Common myeloid progenitor, CD34-positive (primary cell): Measurements from ENCODE around the gene CLK4.
A peak's percentile ranks its signal among the peaks of the same experiment; 100 is the strongest.

Experiments
- CTCF ChIA-PET: fragments of 350-600 bp; sonication (Branson Sonifier 250); formaldehyde crosslinking; loops from one replicate; lab custom pipeline; 2021; ENCODE audit warnings: antibody characterized with exemption; lab: Charles Lee
- POLR2A ChIA-PET: fragments of 350-600 bp; sonication (Branson Sonifier 250); formaldehyde crosslinking; loops from one replicate; lab custom pipeline; 2021; ENCODE audit warnings: antibody characterized with exemption; lab: Charles Lee
- DNase-seq, 3 donors: peaks; one replicate each; pipeline versions ENCODE4 v3.0.0 to v3.0.0-alpha.2; 2013
- H3K27ac ChIP-seq, 2 experiments: 1 replicate in 1 of 2; 2 replicates in 1 of 2; pipeline ENCODE4 v1.7.0; 2013; ENCODE audit warnings: inconsistent platforms in 2 of 2, low read length in 2 of 2, mild to moderate bottlenecking in 2 of 2, low read depth in 1 of 2, moderate library complexity in 1 of 2; ENCODE audit not compliant: severe bottlenecking in 2 of 2, insufficient read depth in 1 of 2, poor library complexity in 1 of 2
- H3K27me3 ChIP-seq, 5 experiments: replicated peaks in 2 of 5; 1 replicate in 3 of 5; 2 replicates in 2 of 5; pipeline versions ENCODE4 v1.6.1 to v1.7.0; 2013; ENCODE audit warnings: low read length in 4 of 5, mild to moderate bottlenecking in 2 of 5, moderate library complexity in 2 of 5, inconsistent platforms in 1 of 5; ENCODE audit not compliant: insufficient read depth in 5 of 5, control insufficient read depth in 4 of 5
- H3K36me3 ChIP-seq, 4 experiments: 1 replicate in 2 of 4; 2 replicates in 2 of 4; pipeline versions ENCODE4 v1.6.1 to v1.7.0; 2013; ENCODE audit warnings: low read length in 3 of 4, control low read depth in 1 of 4, mild to moderate bottlenecking in 1 of 4; ENCODE audit not compliant: control insufficient read depth in 4 of 4, insufficient read depth in 4 of 4
- H3K4me1 ChIP-seq, 4 experiments: 1 replicate in 3 of 4; 2 replicates in 1 of 4; pipeline versions ENCODE4 v1.6.1 to v1.7.1; 2013; ENCODE audit warnings: low read length in 3 of 4, mild to moderate bottlenecking in 3 of 4, control low read depth in 1 of 4, inconsistent platforms in 1 of 4, moderate library complexity in 1 of 4; ENCODE audit not compliant: control insufficient read depth in 4 of 4, insufficient read depth in 4 of 4; ENCODE audit errors: control extremely low read depth in 1 of 4
- H3K4me3 ChIP-seq, 7 experiments: 1 replicate in 4 of 7; 2 replicates in 3 of 7; pipeline versions ENCODE4 v1.5.1 to v1.7.0; 2013; ENCODE audit warnings: mild to moderate bottlenecking in 7 of 7, low read length in 6 of 7, moderate library complexity in 6 of 7, inconsistent platforms in 2 of 7, low read depth in 2 of 7, control low read depth in 1 of 7; ENCODE audit not compliant: insufficient read depth in 4 of 7, control insufficient read depth in 1 of 7; ENCODE audit errors: extremely low read depth in 1 of 7
- H3K9me3 ChIP-seq, 5 experiments: 1 replicate in 4 of 5; 2 replicates in 1 of 5; pipeline versions ENCODE4 v1.6.1 to v1.7.1; 2013; ENCODE audit warnings: low read length in 4 of 5, mild to moderate bottlenecking in 2 of 5, inconsistent platforms in 1 of 5, low read depth in 1 of 5, moderate library complexity in 1 of 5; ENCODE audit not compliant: control insufficient read depth in 4 of 5, insufficient read depth in 2 of 5; ENCODE audit errors: control extremely low read depth in 1 of 5
- WGBS: methylation state at CpG from one replicate; pipeline ENCODE4 v1.1.5; 2013; ENCODE audit not compliant: insufficient coverage; 5-methylcytosine and 5-hydroxymethylcytosine counted together

Gene CLK4

GRCh38 chr5:178581621-178582020 lies 45.2 kb downstream of the CLK4 start:
- Histone ChIP-seq H3K36me3 (no peaks in the 10 kb centered on the region), H3K4me1 (peaks cover 0 to 7% (median 3%) of the 10 kb centered on the region in 4 experiments), H3K4me3 (no peak overlapping the region), H3K9me3 (peaks cover 0 to 4% (median 2%) of the 10 kb centered on the region in 5 experiments), H3K27me3 (peaks cover 0 to 56% (median 25%) of the 10 kb centered on the region in 5 experiments), H3K27ac (no peak overlapping the region)
- POLR2A ChIA-PET: no interaction called here
- no peak for DNase-seq
- 100% methylated on average over 2 of the region's 3 CpGs for WGBS
- CTCF ChIA-PET: no interaction called here

DNA sequence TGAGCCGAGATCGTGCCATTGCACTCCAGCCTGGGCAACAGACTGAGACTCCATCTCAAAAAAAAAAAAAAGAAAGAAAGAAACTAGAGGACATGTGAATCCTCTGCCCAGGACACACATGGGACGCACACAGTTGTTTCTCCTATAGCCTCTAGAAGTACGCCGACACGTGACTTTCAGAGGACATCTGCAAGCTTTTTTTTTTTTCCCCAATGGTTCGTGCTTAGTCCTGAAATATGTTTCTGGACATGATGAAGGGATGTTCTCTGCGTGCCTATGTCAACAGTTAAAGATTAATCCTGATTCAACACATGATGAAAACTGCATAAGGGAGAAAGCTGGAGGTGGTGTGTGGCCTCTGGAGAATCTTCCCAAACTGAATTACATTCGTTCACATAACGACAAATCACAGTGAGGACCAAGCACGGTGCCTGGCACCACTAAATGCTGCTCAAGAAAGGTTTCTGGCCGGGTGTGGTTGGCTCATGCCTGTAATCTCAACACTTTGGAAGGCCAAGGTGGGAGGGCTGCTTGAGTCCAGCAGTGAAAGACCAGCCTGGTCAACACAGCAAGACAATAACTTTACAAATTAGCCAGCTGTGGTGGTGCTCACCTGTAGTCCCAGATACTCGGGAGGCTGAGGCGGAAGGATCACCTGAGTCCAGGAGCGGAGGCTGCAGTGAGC lies 46.4 kb downstream of the CLK4 start:
- H3K4me1 ChIP-seq: peaks cover 0 to 11% (median 5%) of the 10 kb centered on the region in 4 experiments
- peaks cover 0 to 60% (median 24%) of the 10 kb centered on the region in 5 experiments for H3K27me3 ChIP-seq
- peaks cover 0 to 2% (median under 1%) of the 10 kb centered on the region in 5 experiments for H3K9me3 ChIP-seq
- ChIA-PET POLR2A (no interaction called here), CTCF (interaction anchor here (1.1 kb wide), 1 partner anchor 14 kb away, joined by 3 read pairs; no protein-coding TSS in a partner anchor)
- WGBS: 92% methylated on average over 8 of the region's 15 CpGs
- no peak overlapping the region for H3K4me3 ChIP-seq
- DNase-seq: no peak
- H3K36me3 ChIP-seq: no peaks in the 10 kb centered on the region
- H3K27ac ChIP-seq: no peak overlapping the region

DNA sequence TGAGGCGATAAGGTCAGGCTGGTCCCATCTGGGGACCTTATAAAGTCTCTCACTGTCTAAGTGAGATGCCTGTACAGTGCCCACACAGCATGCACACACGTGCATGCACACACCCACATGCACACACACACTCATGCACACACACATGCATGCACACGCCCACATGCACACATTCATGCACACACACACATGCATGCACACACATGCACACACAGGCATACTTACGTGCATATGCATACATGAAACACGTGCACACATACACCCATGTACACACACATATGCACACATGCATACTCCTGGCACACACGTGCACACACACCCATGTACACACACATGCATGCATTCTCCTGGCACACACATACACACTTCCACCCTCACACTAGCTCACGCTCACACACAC lies 48.9 kb downstream of the CLK4 start:
- ChIA-PET CTCF (no interaction called here), POLR2A (no interaction called here)
- WGBS: 93% methylated on average over 6 of the region's 7 CpGs
- H3K27ac ChIP-seq: no peak overlapping the region
- no peak for DNase-seq
- no peak overlapping the region for H3K4me3 ChIP-seq
- peaks cover 0 to 4% (median 2%) of the 10 kb centered on the region in 5 experiments for H3K9me3 ChIP-seq
- H3K27me3 ChIP-seq: peaks cover 4 to 83% (median 30%) of the 10 kb centered on the region in 5 experiments
- peaks cover 0 to 11% (median 5%) of the 10 kb centered on the region in 4 experiments for H3K4me1 ChIP-seq
- no peaks in the 10 kb centered on the region for H3K36me3 ChIP-seq

DNA sequence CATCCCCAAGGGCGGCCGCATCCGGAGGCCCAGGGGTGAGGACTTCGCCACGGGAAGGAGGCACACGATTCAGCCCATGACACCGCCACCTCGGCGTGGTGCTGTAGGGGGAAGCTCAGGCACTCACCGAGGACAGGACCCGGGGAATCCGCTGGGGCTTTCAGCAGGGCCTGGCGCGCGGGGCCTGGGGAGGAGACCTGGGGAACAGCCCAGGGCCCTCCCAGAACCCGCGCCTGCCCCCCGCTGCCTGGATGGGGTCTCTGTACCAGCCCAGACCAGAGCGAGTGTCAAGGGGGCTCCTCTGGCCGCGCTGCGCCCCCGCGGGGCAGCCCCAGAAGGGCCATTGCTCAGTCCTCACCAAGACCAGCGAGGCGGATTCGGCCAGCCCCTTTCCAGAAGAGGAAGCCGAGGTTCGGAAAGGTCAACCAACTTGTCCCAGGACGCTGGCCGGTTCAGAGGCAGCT lies 49.4 kb downstream of the CLK4 start:
- WGBS: 32% methylated on average over 24 of the region's 31 CpGs
- Histone ChIP-seq H3K4me3 (peak overlapping the region in 2 of 7 experiments; percentile 1 to 43), H3K9me3 (peaks cover 0 to 8% (median 4%) of the 10 kb centered on the region in 5 experiments), H3K27me3 (peaks cover 4 to 85% (median 30%) of the 10 kb centered on the region in 5 experiments), H3K4me1 (peaks cover 0 to 11% (median 5%) of the 10 kb centered on the region in 4 experiments), H3K27ac (no peak overlapping the region), H3K36me3 (no peaks in the 10 kb centered on the region)
- POLR2A ChIA-PET: no interaction called here
- CTCF ChIA-PET: no interaction called here
- DNase-seq: peak in 2 of 3 donors; percentile 24 to 30

DNA sequence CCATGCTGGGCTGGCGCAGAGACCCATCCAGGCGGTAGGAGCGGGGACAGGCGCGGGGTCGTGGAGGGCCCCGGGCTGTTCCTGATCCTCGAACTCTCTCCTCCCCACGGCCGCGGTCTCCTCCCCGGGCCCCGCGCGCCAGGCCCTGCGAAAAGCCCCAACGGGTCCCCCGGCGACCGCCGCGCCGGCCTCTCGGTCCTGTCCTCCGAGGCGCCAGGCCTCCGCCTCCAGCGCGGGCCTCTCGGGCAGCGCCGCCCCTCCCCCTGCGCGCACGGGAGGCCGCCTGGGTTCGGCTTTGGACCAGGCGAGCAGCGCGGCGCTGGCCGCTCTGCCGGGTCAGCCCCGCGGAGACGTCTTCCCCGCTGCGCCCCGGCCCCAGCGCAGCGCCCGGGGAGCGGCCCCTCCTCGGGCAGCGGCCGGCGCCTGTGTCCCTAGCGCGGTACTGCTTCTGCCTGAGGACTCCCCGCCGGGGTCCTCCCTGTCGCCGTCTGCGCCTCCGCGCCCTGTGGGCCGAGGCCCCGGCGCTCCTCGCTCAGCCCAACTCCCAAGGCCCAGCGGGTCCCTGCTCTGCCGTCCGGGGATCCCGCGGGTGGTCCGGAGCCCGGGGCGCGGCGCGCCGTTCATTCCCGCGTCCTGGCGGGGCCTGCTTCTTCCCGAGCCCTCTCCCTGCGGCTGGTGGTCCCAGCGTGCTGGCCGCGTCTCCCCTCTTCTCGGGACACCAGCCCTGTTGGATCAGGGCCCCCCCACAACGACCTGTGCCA lies 50.1 kb downstream of the CLK4 start:
- 5% methylated on average over 86 of the region's 92 CpGs for WGBS
- Histone ChIP-seq H3K36me3 (no peaks in the 10 kb centered on the region), H3K4me3 (peak overlapping the region in 4 of 7 experiments; percentile 1 to 43 (median 26)), H3K4me1 (peaks cover 0 to 11% (median 5%) of the 10 kb centered on the region in 4 experiments), H3K9me3 (peaks cover 0 to 11% (median 4%) of the 10 kb centered on the region in 5 experiments), H3K27me3 (peaks cover 4 to 80% (median 30%) of the 10 kb centered on the region in 5 experiments), H3K27ac (no peak overlapping the region)
- ChIA-PET POLR2A (no interaction called here), CTCF (no interaction called here)
- DNase-seq: no peak

DNA sequence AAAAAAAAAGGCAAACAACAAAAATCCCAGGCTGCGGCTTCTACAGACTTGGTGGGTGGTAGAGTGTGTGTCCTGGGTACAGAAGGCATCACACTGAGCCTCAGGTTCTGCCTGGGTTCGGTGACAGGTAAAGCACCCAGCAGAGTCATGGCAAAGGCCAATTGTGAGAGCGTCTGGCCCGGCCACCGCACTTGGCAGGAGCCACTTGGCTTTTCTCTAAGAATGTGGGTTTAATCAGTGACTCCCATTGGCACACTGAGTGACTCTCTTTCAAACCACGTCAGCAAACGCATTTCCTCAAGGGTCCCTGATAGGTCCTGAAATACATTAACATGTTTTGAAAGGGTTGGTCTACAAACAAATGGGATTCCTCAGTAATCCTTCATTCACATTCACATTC lies 53.6 kb downstream of the CLK4 start:
- H3K4me3 ChIP-seq: no peak overlapping the region
- peaks cover 4 to 55% (median 22%) of the 10 kb centered on the region in 5 experiments for H3K27me3 ChIP-seq
- H3K4me1 ChIP-seq: peaks cover 0 to 11% (median 5%) of the 10 kb centered on the region in 4 experiments
- no peak for DNase-seq
- CTCF ChIA-PET: no interaction called here
- no peaks in the 10 kb centered on the region for H3K36me3 ChIP-seq
- WGBS: 100% methylated on average over 5 of the region's 7 CpGs
- peaks cover 0 to 16% (median 4%) of the 10 kb centered on the region in 5 experiments for H3K9me3 ChIP-seq
- H3K27ac ChIP-seq: no peak overlapping the region
- POLR2A ChIA-PET: no interaction called here
